GM12891 (cell line): ENCODE data around the gene STK36.

ENCODE experiments used
- PAX5 ChIP-seq: IDR thresholded peaks from 2 replicates; pipeline ENCODE4 v1.6.1; 2011; ENCODE audit warnings: low read length, moderate library complexity, mild to moderate bottlenecking; ENCODE audit not compliant: insufficient read depth, severe bottlenecking
- POLR2A ChIP-seq: IDR thresholded peaks from 2 replicates; pipeline ENCODE4 v1.6.1; 2011; ENCODE audit warnings: low read depth, low read length, control low read depth
- POLR2AphosphoS5 ChIP-seq: IDR thresholded peaks from 2 replicates; pipeline ENCODE4 v1.6.1; 2011; ENCODE audit warnings: low read depth, low read length, control low read depth
- POU2F2 ChIP-seq: IDR thresholded peaks from 2 replicates; pipeline ENCODE4 v1.6.1; 2011; ENCODE audit warnings: low read depth, mild to moderate bottlenecking, control low read depth, low read length, moderate library complexity
- SPI1 ChIP-seq: IDR thresholded peaks from 2 replicates; pipeline ENCODE4 v1.6.1; 2011; ENCODE audit warnings: low read depth, low read length, control low read depth
- TAF1 ChIP-seq: IDR thresholded peaks from 2 replicates; pipeline ENCODE4 v1.6.1; 2011; ENCODE audit warnings: low read depth, low read length, control low read depth

GRCh38 chr2:218626369-218626768, 45.5 kb upstream of the STK36 start:
- no peak for TF ChIP-seq TAF1
- no peak for TF ChIP-seq POLR2AphosphoS5
- no peak for TF ChIP-seq POLR2A
- no peak for TF ChIP-seq PAX5
- TF ChIP-seq POU2F2: no peak
- no peak for TF ChIP-seq SPI1
